ENCODE results near the gene RAP1GAP.

RAP1GAP gene

DNA sequence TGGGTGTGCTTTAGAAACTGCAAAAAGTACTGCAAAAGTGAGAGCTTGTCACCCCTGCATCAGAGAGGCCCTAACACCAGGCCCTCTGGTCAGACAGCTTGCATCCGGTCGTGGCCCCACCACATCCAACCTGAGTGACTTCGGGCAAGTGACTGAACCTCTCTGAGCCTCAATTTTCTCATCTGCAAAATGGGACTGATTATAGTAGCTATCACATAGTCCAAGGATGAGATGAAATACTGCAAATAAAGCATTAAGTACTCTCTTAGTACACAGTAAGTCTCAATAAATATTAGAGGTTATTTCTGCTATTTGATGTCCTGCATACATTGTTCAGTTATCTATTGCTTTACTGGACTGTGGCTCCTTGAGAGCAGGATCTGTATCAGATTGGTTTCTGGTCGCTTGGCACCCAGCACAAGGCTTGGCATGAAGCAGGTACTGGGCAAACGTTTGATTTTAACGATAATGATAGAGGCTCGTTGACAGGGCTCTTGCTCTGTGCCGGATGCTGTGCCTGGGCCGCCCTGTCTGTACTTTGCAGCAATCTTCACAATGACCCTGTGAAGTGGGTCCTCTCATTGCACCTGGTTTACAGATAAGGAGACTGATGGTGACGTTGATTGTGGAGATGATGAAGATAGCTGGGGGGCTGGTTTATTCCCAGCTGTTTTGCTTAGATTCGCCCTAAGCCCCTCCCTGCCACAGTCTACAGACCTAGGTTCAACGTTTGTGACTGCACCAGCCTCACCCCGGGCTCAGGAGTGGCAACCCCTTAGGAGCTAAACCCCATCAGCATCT is 43.6 kb downstream of the RAP1GAP start:
- DNase-seq (ENCODE audit: low spot score): no peak

DNA sequence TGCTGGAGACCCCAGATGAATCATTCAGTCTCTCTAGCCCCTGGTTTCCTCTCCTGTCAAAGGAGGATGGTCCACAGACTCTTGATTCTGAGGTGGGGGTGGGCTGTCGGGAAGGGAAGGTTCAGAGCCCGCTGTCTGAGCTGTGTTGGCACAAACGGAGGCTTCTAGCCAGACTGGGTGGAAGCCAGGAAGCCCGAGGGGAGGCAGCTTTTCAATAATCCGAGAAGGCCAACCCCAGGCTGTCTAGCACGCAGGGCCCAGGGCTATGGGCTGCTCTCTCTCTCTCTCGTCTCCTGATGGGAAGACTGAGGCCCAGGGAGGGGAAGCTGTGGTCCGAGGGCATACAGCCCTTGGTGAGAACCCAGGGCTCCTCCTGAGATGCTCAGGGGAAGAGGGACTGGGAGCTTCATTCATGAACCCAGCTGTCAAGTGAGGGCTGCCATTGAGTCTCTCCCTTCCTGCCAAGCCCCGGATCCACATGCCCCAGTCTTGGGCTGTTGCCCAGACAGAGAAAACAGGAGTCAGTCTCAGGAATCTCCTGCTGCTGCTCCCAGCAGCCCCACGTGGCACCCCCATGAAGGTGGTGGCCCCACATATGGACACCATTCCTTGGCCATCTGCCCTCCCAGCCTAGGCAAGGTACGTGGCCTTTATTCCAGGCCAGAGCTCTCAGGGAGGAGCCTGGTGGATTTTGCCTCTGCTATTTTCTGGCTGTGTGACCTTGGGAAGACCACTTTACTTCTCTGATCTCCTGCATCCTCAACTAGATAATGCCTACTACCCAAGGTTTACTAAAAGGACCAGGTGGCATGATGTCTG is 44.4 kb downstream of the RAP1GAP start:
- DNase-seq (ENCODE audit: low spot score): no peak

DNA sequence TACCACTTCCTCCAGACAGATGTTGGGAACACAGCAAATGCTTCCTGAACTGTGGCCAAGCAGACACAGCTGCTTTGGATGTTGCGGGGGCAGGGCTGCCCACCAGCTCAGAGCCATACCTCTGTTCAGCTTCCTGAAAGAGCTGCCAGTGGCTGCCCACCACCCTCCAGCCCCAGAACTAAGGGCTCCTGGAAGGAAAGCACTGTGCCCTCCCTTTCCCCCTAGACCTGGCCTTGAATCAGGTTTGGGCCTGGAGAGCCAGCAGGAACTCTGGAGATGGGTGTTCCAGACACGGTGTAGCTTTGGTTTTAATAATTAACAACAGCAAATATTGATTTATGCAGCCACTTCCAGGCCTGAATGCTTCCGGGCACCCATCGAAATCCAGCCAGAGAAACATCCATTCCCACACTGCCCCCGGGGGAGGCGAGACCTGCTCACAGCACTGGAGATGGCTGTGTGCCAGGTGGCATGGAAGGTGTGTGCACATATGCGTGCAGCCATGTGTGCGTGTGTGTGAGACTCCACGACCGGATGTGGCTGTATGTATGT is 45.7 kb downstream of the RAP1GAP start:
- DNase-seq (ENCODE audit: low spot score): peak; percentile 75

DNA sequence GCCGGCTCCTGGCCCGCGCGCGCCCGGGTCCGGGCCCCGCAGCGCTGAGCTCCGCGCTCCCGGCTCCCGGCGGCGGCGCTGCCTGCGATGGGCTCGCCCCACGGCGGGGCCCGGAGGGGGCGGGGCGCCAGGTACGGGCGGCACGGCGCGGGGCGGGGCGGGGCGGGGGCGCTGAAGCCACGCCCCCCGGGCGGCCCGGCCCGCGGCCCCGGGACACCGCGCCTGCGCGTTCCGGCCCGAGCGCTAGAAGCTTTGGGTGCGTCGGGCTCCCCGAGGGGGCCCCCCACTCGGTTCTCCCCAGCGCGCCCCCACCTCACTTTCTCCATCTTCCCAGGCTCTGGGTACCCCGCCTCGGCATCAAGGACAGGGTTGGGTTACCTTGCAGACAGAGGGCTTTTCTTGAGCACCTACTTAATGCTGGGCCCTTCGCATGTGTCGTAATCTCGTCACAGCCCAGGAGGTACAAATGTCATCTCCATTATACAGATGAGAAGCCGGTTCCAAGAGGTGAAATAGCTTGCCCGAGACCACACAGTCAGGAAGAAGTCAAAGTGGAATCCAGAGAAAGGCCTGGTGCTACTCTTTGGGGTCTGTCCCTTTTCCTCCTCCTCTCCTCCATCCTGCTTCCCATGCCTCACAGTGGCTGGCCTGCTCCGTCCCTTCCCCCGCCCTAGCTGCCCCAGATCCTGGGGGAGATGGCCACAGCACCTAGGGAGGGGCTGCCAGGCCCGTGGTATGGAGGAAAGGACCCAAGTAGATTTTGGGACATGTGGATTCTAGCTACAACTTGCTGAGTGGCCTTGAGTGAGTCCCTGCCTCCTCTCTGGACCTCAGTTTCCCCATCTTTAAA is 46.5 kb downstream of the RAP1GAP start:
- DNase-seq (ENCODE audit: low spot score): peak; percentile 93

DNA sequence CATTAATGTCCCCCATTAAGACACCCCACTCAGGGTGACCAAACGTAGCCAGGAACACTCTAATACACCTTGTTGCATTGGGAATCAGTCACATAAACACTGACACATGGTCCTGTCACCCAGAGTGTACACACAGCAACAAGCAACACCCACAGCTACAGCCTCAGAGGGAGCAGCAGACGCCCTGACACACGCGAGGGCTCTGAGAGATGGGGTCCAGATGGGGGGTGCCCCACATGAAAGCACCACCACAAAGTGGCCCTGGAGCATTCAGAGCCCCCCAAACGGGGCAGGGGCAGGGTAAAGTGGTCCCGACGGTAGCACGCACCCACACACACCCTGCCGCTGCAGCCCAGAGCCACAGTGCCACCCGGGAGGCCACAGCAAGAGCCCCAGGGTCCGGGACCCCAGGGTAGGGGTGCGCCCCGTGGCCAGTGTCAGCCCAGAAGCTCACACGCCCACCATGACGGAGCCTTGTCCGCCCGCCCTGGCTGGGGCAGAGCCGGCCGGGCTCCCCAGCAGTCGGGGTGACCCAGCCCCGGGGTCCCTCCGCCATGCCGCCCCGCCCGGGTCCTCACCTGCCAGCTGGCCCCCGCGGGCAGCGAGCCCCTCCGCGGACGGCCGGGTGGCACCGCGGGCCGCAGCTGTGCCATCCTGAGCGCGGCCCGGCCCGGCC is 47.3 kb downstream of the RAP1GAP start:
- DNase-seq (ENCODE audit: low spot score): no peak

DNA sequence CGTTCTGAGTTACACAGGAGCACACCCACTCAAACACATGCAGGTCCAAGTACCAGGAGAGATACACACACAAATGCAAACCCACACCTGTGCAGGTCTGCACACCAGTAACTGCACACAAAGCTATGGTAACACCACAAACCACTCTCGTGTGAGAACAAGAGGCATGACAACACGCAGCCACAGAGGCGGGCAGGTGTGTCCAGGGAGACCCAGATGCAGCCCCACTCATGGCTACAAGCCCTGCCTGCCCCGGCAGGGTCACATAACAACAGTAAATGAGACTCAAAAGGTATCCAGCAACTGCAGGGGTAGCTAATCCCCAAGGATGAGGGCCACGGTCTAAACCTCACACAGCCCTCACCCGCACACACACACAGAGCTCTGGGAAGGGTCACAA is 48.1 kb downstream of the RAP1GAP start:
- no peak for DNase-seq (ENCODE audit: low spot score)

DNA sequence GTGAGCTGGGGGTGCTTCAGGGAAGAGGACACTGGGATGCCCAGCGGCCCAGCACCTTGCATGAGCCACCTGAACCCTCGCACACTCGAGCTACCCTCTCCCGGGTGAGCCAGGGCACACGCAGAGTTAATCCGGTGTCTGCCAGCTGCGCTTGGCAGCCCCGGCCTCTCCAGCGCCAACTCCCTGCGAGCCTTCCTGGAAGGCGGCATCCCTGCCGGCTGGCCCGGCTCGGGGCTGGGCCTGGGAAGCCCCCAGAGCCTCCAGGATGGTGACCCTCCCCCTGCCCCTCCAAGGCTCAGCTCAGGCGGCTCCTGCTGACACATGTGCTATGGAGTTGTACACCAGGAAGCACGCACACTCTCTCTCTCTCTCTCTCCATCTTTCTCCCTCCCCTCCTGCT is 48.7 kb downstream of the RAP1GAP start:
- DNase-seq (ENCODE audit: low spot score): no peak

DNA sequence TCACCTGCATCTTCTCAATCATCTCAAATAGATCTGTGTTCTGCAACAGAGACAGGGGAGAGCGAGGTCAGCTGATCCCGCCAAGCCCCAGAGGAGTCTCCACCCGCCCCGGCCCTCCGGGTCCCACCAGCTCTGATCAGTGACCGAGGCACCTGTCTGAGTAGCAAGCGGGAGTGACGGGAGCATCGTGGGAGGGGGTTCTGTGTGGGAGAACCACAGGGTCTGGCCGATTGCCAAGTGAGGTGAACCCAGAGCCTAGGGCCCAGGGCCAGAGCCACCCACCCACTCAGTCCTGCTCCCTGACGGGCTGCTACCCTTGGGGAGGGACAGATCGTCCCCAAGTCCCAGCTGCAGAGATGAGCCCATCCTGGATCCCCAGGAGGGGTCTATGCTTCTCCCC is 49.1 kb downstream of the RAP1GAP start:
- no peak for DNase-seq (ENCODE audit: low spot score)

DNA sequence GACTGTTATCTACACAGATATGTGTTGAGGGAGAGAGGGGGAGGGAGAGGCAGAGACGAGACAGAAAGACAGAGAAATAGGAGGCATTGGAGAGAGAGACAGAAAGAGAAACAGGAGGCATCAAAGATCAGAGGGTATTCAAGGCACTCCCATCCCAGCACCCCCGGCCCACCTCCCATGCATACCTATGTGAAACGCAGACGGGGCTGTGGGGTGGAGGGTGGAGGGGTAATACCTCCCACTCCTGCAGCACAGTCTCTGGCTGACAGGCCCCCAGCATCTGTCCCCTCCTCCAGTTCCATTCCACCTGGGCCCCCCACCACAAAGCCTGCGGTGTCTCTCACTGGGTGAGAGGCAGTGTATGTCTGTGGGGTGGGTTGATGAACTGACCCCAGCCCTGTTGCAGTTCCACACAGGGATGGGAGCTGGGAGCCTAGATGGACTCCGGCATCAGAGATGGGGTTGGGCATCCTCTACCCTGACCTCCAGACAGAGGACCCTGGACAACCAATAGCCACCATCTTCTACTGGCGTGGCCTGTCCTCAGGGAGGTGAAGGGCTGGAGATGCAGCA is 49.7 kb downstream of the RAP1GAP start:
- no peak for DNase-seq (ENCODE audit: low spot score)

DNA sequence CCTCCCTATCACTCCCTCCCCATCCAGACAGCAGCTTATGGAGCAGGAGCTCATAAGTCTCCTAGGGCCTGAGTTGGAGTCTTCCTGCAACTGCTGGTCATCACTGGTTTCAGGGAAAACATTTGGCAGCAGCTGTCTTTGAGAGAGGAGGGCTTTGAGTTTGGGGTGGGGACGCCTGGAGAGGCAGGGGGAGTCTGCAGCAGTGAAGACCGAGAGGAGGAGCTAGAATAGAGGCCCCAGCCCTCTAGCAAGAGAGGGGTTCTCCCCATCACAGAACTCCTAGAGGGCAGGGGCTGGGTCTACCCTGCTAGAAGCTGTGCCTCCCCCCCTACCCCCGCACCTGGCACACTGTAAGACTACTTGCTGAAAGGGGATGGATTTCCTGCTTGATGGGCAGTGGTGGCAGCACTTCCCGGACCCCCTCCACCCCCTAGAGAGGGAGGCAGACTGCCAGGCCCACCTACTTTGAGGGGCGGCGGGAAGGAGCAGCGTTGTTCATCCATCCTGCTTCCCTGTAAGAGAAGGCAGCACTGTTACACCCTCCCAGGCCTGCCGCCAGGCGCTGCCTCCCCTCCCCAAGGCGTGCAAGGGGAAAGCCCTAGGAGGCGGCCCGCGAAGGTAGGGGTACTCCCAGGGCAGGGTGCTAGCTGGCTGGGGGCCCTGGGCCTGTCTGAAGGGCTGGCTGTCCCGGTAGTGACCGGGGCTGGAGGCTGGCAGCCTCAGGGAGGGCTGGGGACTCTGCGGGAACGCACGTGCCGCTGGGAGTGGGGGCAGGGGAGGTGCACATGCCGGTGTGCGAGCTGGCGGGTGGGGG is 50.4 kb downstream of the RAP1GAP start:
- DNase-seq (ENCODE audit: low spot score): no peak

DNA sequence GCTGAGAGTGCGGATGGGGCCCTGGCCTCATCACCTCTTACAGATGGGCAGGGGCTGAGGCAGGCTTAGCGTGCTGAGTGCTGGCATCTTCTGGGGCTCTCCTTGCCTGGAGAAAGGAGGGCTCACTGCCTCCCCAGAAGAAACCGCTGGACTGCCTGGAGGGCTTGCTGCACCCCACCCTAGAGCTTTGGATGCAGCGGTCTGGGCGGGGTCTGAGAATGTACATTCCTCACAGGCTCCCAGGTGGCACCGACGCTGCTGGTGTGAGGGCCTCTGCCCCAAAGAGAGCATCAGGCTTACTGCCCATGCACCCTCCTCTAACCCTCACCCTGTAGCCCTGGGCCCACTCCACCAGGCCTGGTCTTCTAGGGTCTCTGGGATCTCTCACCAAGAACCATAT is 51.1 kb downstream of the RAP1GAP start:
- no peak for DNase-seq (ENCODE audit: low spot score)

DNA sequence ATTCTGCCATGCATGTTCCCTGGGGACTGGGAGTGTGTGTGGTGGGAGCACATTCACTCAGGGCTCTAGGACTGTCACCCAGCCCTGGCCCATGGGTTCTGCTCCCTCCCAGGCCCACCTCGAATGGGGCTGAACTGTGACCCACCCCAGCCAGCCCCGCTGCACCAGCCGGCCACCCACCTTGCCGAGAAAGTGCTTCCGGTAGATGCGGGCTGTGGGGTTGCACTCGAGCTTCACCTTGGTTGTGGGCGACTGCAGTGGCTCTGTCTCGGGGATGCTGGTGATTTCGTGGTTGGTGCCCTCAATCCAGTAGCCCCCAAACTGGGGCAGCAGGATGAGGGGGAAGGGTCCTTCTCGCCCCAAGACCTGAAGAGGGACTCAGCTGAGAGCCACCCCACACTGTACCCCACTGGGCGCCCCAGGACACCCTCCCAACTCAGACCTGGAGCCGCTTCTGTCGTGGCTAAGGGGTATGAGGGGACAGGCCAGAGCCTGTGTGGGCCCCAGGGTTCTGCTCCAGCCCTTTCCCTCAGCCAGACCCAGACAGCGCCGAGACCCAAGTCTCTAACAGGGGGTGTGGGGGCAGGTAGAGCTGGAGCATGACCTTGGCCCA is 51.9 kb downstream of the RAP1GAP start:
- no peak for DNase-seq (ENCODE audit: low spot score)

DNA sequence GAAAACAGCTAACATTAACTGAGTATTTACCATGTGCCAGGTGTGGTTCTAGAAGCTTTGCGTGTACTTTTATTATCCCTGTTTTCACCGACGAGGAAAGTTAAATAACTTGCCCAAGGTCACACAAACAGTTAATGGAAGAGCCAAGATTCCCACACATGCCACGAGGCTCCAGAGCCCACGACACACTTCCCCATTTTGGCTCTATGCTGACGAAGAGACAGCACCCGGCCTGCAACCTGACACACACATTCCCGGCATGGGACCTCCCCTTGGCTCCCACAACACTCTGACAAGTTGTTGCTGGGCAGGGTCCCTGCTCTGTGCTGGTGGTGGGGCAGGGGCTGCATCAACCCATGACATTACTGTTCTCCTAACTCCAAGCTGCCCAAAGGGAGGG is 52.8 kb downstream of the RAP1GAP start:
- DNase-seq (ENCODE audit: low spot score): no peak

DNA sequence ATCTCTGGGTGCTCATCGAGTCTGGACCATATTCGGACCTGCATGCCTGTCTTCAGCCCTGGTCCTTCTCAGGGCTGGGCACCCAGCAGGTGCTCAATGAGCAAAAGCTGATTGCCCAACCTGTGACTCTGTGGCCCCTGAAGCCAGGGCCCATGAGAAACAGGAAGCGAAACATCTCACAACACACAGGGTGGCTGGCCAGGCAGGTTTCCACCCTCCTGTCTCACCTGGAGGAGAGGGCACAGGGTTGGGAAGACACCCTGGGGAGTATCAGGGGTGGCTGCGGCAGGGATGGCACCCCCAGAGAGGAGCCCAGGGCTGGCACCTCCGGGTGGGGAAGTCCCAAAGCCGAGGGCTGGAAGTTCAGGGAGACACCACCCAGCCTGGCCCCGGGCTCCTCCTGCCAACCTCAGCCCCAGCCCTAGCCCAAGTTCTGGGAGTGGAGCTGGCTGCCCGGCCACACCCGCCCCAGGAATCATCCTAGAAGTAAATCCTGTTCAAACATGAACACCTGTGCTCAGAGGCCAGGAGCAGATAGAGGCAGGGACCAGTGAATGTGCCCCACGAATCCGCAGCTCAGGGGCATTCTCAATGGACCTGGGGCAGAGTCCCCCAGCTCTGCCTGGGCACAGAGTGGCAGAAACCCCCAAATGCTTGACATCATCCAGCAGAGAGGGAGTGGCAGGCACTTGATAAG is 54.6 kb downstream of the RAP1GAP start:
- DNase-seq (ENCODE audit: low spot score): no peak

DNA sequence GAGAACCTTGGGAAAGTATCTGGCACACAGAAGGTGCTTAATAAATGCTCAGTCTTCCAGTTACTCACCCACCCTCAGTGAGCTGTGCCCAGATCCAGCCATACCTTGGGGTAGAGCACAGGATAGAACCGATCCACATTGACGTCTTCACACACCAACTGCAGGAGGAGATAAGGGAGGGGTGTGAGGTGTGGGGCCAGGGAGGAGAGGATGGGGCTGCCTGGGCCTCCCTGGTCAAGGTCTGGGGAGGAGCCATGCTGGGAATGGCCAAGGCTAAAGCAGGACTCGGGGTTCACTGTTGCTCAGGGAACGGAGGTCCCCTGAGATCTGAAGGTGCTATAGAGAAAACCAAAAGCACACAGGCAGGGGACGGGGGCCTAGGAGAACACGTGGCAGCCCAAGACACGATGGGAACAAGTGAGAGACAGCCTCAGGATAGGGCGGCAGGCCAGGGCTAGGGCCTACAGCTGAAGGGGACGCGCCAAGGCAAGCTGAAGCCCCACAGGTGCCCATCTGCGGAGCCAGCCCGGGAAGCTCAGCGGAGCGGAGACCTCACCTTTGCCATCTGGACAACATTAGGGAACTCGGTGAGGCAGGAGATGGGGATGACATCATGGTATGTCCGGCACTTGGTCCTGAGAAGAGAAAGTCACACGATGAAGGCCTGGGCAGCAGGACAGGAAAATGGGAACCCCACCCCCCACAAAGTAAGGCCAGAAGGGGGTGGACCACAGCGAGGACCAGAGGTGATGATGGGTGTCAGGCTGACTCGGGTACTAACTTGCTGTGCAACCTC is 55.9 kb downstream of the RAP1GAP start:
- DNase-seq (ENCODE audit: low spot score): no peak

DNA sequence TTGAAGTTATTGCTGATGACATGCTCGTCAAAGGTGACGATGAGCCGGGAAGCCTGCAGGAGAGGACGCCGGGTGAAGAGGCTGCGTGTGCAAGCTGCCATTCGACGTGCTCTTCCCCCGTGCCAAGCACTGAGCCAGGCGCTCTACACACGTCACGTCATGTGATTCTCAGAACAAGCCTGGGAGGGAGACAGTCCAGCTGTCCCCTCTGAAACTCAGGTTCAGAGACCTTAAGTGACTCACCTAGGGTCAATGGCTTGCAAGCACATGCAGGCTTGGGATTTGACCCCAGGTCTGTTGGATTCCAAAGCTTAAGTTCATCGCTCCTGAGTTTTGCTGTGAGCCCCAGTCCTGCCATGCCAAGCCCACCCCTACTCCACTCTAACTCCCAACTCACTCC is 57.1 kb downstream of the RAP1GAP start:
- no peak for DNase-seq (ENCODE audit: low spot score)

DNA sequence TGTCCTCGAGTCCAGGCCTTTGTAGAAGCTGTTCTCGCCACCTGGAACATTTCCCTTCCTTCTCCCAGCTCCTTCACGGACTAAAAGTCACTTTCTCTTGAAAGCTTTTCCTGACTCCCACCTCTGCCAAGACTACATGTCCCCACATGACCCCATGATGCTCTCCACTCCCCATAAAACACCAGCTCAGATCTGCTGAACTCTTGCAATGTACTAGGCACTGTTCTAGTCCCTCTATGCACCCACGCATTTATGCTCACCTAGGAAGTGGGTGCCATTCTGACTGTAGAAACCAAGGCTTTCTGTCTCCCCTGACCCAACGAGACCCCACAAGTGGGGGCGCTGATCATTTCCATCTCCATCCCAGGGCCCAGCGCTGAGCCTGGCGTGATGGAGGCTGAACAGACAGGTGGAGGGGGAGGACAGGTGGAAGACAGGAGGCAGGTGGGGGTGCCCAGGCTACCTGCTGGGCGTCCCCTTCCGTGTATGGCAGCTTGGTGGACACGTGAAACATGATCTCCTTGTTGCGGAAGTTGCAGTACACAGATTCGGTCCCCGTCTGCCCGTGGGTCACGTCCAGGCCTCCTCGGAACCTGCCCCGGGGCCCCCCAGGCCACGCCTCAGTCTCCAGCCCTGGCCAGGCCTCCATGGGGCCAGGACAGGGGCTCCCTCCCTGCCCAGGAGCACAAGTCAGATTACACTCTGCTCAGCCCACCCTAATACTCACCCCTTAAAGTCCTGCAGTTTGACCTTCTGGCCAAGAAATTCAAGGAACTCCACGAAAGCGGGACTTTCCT is 58.0 kb downstream of the RAP1GAP start:
- no peak for DNase-seq (ENCODE audit: low spot score)

DNA sequence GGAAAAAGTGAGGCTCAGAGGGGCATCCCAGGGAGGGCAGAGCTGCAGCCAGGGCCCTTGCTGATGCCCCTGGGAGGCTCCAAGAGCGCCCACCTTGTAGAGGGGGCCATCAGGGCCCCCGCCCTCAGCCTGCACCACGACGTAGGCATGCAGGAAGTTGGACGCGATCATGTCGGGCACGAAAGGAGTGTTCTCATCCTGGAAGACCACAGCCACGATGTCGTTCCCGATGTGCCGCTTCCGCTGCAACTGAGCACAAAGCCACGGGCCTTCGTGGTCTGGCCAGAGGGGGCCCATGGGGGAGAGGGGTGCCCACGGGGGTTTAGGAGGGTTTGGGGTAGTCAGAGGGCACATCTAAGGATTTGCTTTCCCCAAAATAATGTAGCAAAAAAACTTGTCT is 59.1 kb downstream of the RAP1GAP start:
- DNase-seq (ENCODE audit: low spot score): no peak

Measured in HuH-7.5 (cell line).